ENCODE data around the gene PLPPR1.
A peak's percentile ranks its signal among the peaks of the same experiment; 100 is the strongest.

PLPPR1 gene

DNA sequence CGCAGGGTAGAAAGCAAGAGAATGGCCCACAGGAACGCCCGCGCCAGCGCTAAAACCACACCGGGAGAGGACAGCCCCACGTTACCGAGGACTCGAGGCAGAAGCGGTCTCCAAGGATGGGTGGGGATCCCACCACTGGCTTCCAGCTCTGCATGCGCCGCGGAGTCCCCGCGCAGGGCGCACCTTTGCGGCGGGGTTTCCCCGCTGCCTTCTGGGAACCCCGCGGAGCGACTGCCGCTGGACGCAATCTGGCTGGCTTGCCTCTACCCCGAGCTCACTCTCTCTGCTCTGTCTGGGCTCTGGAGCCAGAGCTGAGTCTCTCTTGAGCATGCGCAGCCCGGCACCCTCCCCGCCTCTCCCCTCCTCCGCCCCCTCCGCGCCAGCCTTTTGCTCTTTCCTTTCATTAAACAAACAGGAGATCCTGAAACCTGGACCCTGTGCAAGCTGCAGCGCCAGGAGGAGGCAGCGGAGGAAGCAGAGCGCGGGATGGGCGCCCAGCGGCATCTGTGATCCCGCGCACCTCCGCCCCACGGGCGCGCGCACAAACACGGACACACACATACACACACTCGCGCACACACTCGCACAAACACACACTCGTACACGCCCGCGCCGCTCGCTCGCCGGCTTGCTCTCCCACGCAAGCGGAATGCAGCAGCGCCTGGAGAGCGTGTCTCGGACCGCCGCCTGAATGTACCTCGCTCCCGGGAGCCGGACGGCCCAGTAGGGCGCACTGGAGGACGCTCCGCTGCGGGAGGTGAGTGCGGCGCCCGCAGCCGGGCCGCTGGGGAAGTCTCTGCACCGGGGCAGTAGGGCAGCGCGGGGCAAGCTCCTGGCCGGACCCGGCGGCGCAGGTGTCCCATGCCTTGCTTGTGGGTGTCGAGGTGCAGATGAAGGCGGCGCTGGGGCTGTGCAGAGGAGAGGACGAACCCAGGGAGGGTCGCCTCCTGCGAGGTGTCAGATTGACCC, at the start of gene PLPPR1:
Gene PLPPR1, plus strand, starts transcription at position 382 of the 969 bp plus-strand sequence.
- H3K27ac ChIP-seq = peak within 1 kb of the TSS; percentile 64
- TF ChIP-seq, protein P1, sequence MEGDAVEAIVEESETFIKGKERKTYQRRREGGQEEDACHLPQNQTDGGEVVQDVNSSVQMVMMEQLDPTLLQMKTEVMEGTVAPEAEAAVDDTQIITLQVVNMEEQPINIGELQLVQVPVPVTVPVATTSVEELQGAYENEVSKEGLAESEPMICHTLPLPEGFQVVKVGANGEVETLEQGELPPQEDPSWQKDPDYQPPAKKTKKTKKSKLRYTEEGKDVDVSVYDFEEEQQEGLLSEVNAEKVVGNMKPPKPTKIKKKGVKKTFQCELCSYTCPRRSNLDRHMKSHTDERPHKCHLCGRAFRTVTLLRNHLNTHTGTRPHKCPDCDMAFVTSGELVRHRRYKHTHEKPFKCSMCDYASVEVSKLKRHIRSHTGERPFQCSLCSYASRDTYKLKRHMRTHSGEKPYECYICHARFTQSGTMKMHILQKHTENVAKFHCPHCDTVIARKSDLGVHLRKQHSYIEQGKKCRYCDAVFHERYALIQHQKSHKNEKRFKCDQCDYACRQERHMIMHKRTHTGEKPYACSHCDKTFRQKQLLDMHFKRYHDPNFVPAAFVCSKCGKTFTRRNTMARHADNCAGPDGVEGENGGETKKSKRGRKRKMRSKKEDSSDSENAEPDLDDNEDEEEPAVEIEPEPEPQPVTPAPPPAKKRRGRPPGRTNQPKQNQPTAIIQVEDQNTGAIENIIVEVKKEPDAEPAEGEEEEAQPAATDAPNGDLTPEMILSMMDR (IDR thresholded peaks at IDR 0.05) = peak; percentile 35
- no peak for TF ChIP-seq ZFX (IDR thresholded peaks at IDR 0.05; ENCODE audit: borderline replicate concordance)

DNA sequence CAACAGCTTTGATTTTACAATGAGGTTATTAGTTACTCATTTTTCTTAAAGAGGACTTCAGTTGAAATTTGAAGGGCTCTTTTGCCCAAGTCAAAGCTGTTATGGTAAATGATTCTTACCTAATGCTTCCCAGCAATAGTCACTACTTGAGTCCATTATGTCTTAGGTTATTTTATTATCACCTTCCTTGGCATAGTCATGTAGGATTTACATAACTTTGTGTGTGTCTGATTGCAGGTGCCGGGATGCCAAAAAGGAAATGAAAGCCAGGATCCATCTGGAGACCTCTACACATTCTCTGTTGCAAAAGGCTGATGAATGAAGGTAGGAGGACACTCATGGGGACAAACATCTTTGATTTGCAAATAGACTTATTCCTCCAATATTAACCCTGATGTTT, 38.8 kb upstream of the PLPPR1 start:
- TF ChIP-seq ZFX (IDR thresholded peaks at IDR 0.05; ENCODE audit: borderline replicate concordance) = no peak
- TF ChIP-seq, protein P1 (IDR thresholded peaks at IDR 0.05) = no peak
- no peak overlapping the region for H3K27ac ChIP-seq

DNA sequence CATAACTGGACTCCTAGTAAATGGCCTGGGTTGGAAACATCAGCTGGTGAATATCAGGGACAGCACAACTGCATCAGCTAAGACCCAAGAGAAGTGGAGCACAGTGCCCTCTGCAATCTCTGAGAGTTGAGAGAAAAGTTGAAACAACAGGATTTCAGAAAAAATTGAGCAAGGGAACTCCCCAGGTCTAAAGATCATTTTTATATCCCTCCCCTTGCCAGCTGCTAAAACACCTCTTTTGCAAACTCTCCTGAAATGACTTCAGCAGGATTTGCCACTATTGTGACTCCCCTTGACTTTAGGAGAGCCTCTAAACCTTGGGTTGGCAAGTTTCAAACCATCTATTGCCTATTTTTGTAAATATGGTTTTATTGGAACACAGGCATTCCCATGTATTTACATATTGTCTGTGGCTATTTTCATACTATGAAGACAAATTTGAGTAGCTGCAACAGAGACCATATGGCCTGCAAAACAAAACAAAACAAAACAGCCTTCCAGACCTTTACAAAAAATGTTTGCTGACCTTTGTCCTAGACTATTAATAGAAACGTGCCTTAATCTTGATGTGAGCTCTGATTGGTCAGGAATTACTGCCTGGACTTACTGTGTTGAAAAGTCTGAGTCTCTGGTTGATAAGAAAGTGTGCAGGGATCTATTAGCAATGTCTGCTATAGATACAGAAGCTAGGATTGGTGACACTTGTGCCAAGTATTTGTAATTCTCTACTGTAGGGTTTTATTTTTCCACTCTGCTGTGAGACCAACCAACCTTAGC, 37.7 kb upstream of the PLPPR1 start:
- TF ChIP-seq, protein P1 (IDR thresholded peaks at IDR 0.05) = no peak
- TF ChIP-seq ZFX (IDR thresholded peaks at IDR 0.05; ENCODE audit: borderline replicate concordance) = no peak
- H3K27ac ChIP-seq = no peak overlapping the region

DNA sequence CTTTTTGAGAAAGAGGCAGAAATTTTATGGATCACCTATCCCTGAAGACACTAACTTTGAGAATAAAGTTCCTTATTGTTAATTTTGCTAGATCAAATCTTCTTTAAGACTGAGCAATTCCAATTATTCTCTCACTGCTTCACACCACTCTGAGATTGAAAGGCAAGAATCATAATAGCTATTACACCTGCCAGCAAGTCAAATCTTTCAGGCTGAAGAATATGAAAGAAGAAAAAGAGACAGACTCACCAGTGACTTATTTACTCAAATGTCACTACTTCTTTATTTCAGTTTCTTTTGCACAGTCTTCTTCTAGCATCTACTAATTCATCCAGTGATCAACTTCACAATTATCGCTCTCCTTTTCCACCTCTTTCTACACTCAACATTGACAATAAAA, 35.9 kb upstream of the PLPPR1 start:
- TF ChIP-seq, protein P1 (IDR thresholded peaks at IDR 0.05) = no peak
- TF ChIP-seq ZFX (IDR thresholded peaks at IDR 0.05; ENCODE audit: borderline replicate concordance) = no peak
- H3K27ac ChIP-seq = no peak overlapping the region

DNA sequence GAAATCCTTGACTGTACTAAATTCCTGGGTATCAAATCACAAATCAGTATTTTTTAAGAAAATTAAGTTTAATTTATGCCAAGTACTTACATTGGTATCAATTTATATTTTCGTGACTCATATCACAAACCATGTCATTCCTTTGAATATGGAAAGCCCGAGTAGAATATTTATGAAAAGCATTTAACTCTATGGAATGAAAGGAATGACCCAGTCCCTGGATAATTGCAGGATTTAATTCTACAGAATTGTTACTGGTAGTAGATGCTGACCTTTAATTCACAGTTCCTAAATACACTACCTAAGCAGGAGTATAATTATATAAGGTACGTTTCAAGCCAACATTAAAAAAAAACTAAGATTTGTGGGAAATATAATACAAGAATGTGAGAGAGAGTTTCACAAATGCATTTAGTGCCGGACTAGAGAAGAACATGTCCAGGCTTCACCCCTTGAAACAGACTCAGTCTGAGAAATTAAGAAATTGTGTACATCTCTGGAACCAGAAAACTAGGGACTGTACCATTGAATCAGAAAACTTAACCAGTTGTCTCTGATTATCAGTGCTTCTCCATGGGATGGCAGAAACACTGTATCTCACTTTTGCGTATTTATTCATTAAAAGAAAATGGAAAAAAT, 28.5 kb upstream of the PLPPR1 start:
- TF ChIP-seq ZFX (IDR thresholded peaks at IDR 0.05; ENCODE audit: borderline replicate concordance) = no peak
- TF ChIP-seq, protein P1 (IDR thresholded peaks at IDR 0.05) = no peak
- H3K27ac ChIP-seq = no peak overlapping the region

DNA sequence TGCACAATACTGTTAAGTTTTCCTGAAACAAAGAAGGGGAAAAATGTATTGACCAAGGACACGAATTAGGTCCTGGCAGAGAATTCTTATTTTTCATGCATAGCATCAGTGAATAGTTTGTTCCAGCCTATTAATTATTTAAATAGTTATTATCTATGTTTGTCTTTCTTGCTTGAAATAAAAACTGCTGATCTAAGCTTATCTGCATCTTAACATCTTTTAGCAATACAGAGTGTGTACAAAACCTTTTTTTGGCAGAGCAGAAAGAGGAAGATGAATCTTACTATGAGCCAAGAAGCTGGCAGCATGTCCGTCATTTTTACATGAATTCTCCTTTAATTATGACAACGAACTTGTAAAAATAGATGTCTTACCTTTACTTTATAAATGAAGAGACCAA, 23.3 kb upstream of the PLPPR1 start:
- no peak overlapping the region for H3K27ac ChIP-seq
- TF ChIP-seq, protein P1 (IDR thresholded peaks at IDR 0.05) = no peak
- no peak for TF ChIP-seq ZFX (IDR thresholded peaks at IDR 0.05; ENCODE audit: borderline replicate concordance)
